Testis (tissue), 2 donors: ENCODE results near the gene PABPC3.

ENCODE experiments used
- POLR2A ChIP-seq: fragments of 450-650 bp; IDR thresholded peaks from one replicate; pipeline ENCODE4 v1.6.1; 2017; ENCODE audit warnings: antibody characterized with exemption, mild to moderate bottlenecking, moderate library complexity
- TF ChIP-seq, protein P1 (sequence below), 3 experiments: fragments of 450-650 bp in 2 of 3; fragments of 200-600 bp in 1 of 3; sonication (generic) in 1 of 3; IDR thresholded peaks; one replicate each; pipeline ENCODE4 v1.5.1; 2016 to 2019; ENCODE audit warnings: antibody characterized with exemption in 3 of 3, mild to moderate bottlenecking in 2 of 3, moderate library complexity in 1 of 3

DNA sequence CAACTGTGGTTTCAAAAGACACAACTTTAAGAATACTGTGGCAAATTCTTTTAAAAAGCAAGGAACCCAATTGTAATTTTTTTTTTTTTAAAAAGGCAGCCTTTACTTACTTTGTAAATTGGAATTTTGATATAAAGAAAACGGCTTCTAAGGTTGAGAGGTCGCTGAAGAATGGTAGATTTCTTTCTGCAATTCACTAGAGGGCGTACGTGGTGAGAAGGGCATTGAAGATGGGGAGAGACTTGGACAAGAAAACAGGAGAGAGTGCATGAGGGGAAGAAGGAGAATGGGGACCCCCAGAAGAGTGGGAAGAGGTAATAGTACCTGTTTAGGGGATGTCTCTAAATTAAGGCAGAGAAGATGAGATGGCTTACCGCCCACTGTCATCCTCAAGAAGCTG is 33.5 kb upstream of the PABPC3 start:
- no peak for TF ChIP-seq POLR2A
- TF ChIP-seq, protein P1, sequence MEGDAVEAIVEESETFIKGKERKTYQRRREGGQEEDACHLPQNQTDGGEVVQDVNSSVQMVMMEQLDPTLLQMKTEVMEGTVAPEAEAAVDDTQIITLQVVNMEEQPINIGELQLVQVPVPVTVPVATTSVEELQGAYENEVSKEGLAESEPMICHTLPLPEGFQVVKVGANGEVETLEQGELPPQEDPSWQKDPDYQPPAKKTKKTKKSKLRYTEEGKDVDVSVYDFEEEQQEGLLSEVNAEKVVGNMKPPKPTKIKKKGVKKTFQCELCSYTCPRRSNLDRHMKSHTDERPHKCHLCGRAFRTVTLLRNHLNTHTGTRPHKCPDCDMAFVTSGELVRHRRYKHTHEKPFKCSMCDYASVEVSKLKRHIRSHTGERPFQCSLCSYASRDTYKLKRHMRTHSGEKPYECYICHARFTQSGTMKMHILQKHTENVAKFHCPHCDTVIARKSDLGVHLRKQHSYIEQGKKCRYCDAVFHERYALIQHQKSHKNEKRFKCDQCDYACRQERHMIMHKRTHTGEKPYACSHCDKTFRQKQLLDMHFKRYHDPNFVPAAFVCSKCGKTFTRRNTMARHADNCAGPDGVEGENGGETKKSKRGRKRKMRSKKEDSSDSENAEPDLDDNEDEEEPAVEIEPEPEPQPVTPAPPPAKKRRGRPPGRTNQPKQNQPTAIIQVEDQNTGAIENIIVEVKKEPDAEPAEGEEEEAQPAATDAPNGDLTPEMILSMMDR (IDR thresholded peaks at IDR 0.05): no peak
